A673 (cell line): Measurements from ENCODE around the gene GJB4.

ENCODE experiments used
- CTCF ChIP-seq: fragments of 300-800, 200-600 bp; sonication (generic); conservative IDR thresholded peaks from 2 replicates; pipeline ENCODE4 v1.5.1; 2017; ENCODE audit warnings: low read depth, mild to moderate bottlenecking, antibody characterized with exemption, low read length, moderate library complexity, mixed read lengths
- EZH2 ChIP-seq: fragments of 200-600 bp; sonication (generic); IDR thresholded peaks from 2 replicates; pipeline ENCODE4 v1.6.1; 2017; ENCODE audit warnings: borderline replicate concordance, low read depth, mild to moderate bottlenecking, mixed read lengths, antibody characterized with exemption, low read length; ENCODE audit not compliant: poor library complexity, severe bottlenecking

- no peak for TF ChIP-seq CTCF
- no peak for TF ChIP-seq EZH2
Measured at GRCh38 chr1:34750610-34751009, 8.9 kb upstream of the GJB4 start.
